Endothelial cell of umbilical vein (primary cell): ENCODE measurements around the gene RNF217. TPM values are rescaled to one million over a fixed set of nuclear protein-coding genes. Genes with fewer than 3 reads are reported as not detected.

Source experiments
- BruUV-seq: library from RNA; stranded (reverse); fragments of 400-500 nt; replicated peaks from 2 replicates; lab custom pipeline; 2021; lab: Mats Ljungman, UMichigan
- CTCF ChIA-PET: fragments of 300-600, 350-600 bp; sonication (Branson Sonifier 250); formaldehyde crosslinking; loops from one replicate; lab custom pipeline; 2021; ENCODE audit warnings: antibody characterized with exemption, inconsistent platforms; lab: Charles Lee
- POLR2A ChIA-PET: fragments of 300-600, 350-600 bp; sonication (Branson Sonifier 250); formaldehyde crosslinking; loops from one replicate; lab custom pipeline; 2021; ENCODE audit warnings: antibody characterized with exemption, inconsistent platforms; lab: Charles Lee
- DNase-seq: peaks from one replicate; pipeline ENCODE4 v3.0.0-alpha.2; 2011; ENCODE audit warnings: low read depth, low spot score
- FAIRE-seq: peaks from 2 replicates; lab custom pipeline; 2011; peaks lifted over from hg19 to GRCh38; lab: Jason Lieb, UNC
- H2AFZ ChIP-seq: 2 replicates; pipeline ENCODE4 v1.6.0; 2012; ENCODE audit warnings: low read depth, low read length, control low read depth, inconsistent platforms
- H3K27ac ChIP-seq: 2 replicates; pipeline ENCODE4 v1.5.1; 2011; ENCODE audit warnings: low read depth, mild to moderate bottlenecking, control low read depth, low read length, moderate library complexity; ENCODE audit not compliant: insufficient read depth
- H3K27me3 ChIP-seq, 2 experiments: 2 replicates each; pipeline versions ENCODE4 v1.6.0 to v1.6.1; 2011; ENCODE audit warnings: low read length in 2 of 2, mixed read lengths in 1 of 2; ENCODE audit not compliant: control insufficient read depth in 2 of 2, insufficient read depth in 2 of 2
- H3K36me3 ChIP-seq, 2 experiments: 2 replicates in 1 of 2; 3 replicates in 1 of 2; pipeline ENCODE4 v1.5.1; 2011; ENCODE audit warnings: low read length in 2 of 2, mild to moderate bottlenecking in 1 of 2, moderate library complexity in 1 of 2; ENCODE audit not compliant: control insufficient read depth in 2 of 2, insufficient read depth in 2 of 2; ENCODE audit errors: extremely low read depth in 1 of 2
- H3K4me1 ChIP-seq: 3 replicates; pipeline ENCODE4 v1.5.1; 2011; ENCODE audit warnings: mild to moderate bottlenecking, low read length; ENCODE audit not compliant: control insufficient read depth, insufficient read depth; ENCODE audit errors: extremely low read depth
- H3K4me2 ChIP-seq: 2 replicates; pipeline ENCODE4 v1.6.1; 2011; ENCODE audit warnings: low read length, control low read depth, mixed read lengths; ENCODE audit not compliant: insufficient read depth
- H3K4me3 ChIP-seq, 3 experiments: fragments of 200-600 bp in 1 of 3; sonication (generic), shearing (Covaris generic) in 1 of 3; replicated peaks in 1 of 3; 2 replicates each; pipeline ENCODE4 v1.5.1; 2011 to 2016; ENCODE audit warnings: control low read depth in 3 of 3, low read length in 3 of 3, mild to moderate bottlenecking in 2 of 3, inconsistent platforms in 1 of 3, low read depth in 1 of 3, moderate library complexity in 1 of 3; ENCODE audit not compliant: insufficient read depth in 1 of 3
- H3K79me2 ChIP-seq: 2 replicates; pipeline ENCODE4 v1.6.0; 2012; ENCODE audit warnings: low read length, inconsistent platforms; ENCODE audit not compliant: control insufficient read depth, insufficient read depth
- H3K9ac ChIP-seq: replicated peaks from 2 replicates; pipeline ENCODE3; 2011; ENCODE audit warnings: low read length, control low read depth; ENCODE audit not compliant: insufficient read depth; ENCODE audit errors: extremely low read depth
- H3K9me1 ChIP-seq: replicated peaks from 3 replicates; pipeline ENCODE4 v1.6.0; 2011; ENCODE audit warnings: mild to moderate bottlenecking, low read length; ENCODE audit not compliant: control insufficient read depth, insufficient read depth; ENCODE audit errors: extremely low read depth
- H3K9me3 ChIP-seq: replicated peaks from 2 replicates; pipeline ENCODE4 v1.5.1; 2012; ENCODE audit warnings: low read length, inconsistent platforms; ENCODE audit not compliant: control insufficient read depth, insufficient read depth
- H4K20me1 ChIP-seq: replicated peaks from 2 replicates; pipeline ENCODE3; 2011; ENCODE audit warnings: mild to moderate bottlenecking, low read length; ENCODE audit not compliant: control insufficient read depth, insufficient read depth; ENCODE audit errors: extremely low read depth
- CTCF ChIP-seq, 2 donors: IDR thresholded peaks; 1 replicate in 1 of 2; 2 replicates in 1 of 2; pipeline ENCODE4 v1.5.1; 2011; ENCODE audit warnings: low read length in 2 of 2, mild to moderate bottlenecking in 2 of 2, moderate library complexity in 2 of 2, control low read depth in 1 of 2, inconsistent platforms in 1 of 2, low read depth in 1 of 2; ENCODE audit not compliant: insufficient read depth in 1 of 2; ENCODE audit errors: extremely low read depth in 1 of 2
- EZH2 ChIP-seq: IDR thresholded peaks from 2 replicates; pipeline ENCODE4 v1.6.1; 2012; ENCODE audit warnings: borderline replicate concordance, low read depth, mild to moderate bottlenecking, moderate library complexity, low read length, inconsistent platforms; ENCODE audit not compliant: severe bottlenecking
- FOS ChIP-seq: IDR thresholded peaks from 2 replicates; pipeline ENCODE4 v1.6.1; 2011; ENCODE audit warnings: mild to moderate bottlenecking, low read length, moderate library complexity, borderline replicate concordance; ENCODE audit not compliant: insufficient read depth
- GATA2 ChIP-seq: IDR thresholded peaks from 2 replicates; pipeline ENCODE4 v1.7.0; 2011; ENCODE audit warnings: low read depth, mild to moderate bottlenecking, moderate library complexity, mixed read lengths, low read length; ENCODE audit not compliant: insufficient read length, insufficient read depth
- JUN ChIP-seq: IDR thresholded peaks from 2 replicates; pipeline ENCODE4 v1.6.1; 2011; ENCODE audit warnings: borderline replicate concordance, low read depth; ENCODE audit not compliant: insufficient read length, insufficient read depth
- POLR2A ChIP-seq: IDR thresholded peaks from 2 replicates; pipeline ENCODE4 v1.6.1; 2012; ENCODE audit warnings: low read depth, mild to moderate bottlenecking, control low read depth, low read length
- POLR2AphosphoS5 ChIP-seq: IDR thresholded peaks from 2 replicates; pipeline ENCODE4 v1.6.1; 2012; ENCODE audit warnings: low read depth, mild to moderate bottlenecking, control low read depth, low read length, moderate library complexity; ENCODE audit not compliant: insufficient read depth
- dilution Hi-C: fragments of 300-500 bp; cut with MboI; formaldehyde crosslinking; loops from one replicate; pipeline ENCODE4 v1.15.0; 2019; ENCODE audit warnings: low sequenced_read_pairs; ENCODE audit not compliant: extremely low pct_ligation_motif_present
- intact Hi-C: fragments of 100-400 bp; cut with micrococcal nuclease; formaldehyde crosslinking; loops from one replicate; pipeline ENCODE4 v1.10.0; 2022
- polyA plus RNA-seq, 4 experiments: library from polyadenylated mRNA; depleted of rRNA in 3 of 4; stranded (reverse) in 3 of 4; unstranded in 1 of 4; fragments of >200 nt; gene quantifications; 2 replicates each; pipeline versions ENCODE4 v1.2.1 to v1.2.3, GENCODE V29; 2011 to 2012; ENCODE audit warnings: missing spikeins in 1 of 4
- total RNA-seq: library from RNA; stranded (reverse); gene quantifications from 2 replicates; pipeline ENCODE4 v1.2.3, GENCODE V29; 2021

RNF217 gene
- total and polyA plus RNA-seq, 2 donors (not counting 3 experiments of a cell fraction or from before 2014, with no cell fraction given), result 8.8 to 32.5 TPM

- CTCF ChIA-PET, result interaction anchor here (0.7 kb wide), 1 partner anchor 15 kb away, joined by 3 read pairs; no protein-coding TSS in a partner anchor
- dilution Hi-C loops, result no loop called here
- TF ChIP-seq FOS, result no peak
- TF ChIP-seq POLR2A, result no peak
- no peak for TF ChIP-seq GATA2
- TF ChIP-seq JUN, result no peak
- no peak for TF ChIP-seq POLR2AphosphoS5
- TF ChIP-seq CTCF (IDR thresholded peaks at IDR 0.05; ENCODE audit: extremely low read depth in 1 of 2, insufficient read depth in 1 of 2, low read depth in 1 of 2, low read length in 2 of 2), result no peak
- no peak for TF ChIP-seq EZH2
Observed at GRCh38 chr6:125019281-125019680, 57.0 kb downstream of the RNF217 start.

More at GRCh38 chr6:125019281-125019680, 57.0 kb downstream of the RNF217 start:
- no peaks in the 10 kb centered on the region for H3K27me3 ChIP-seq
- no peak overlapping the region for H3K9ac ChIP-seq
- BruUV-seq, result no TSS peak
- no peak overlapping the region for H3K27ac ChIP-seq
- DNase-seq (no peak), FAIRE-seq (no peak)
- H2AFZ ChIP-seq, result no peak overlapping the region
- H3K9me1 ChIP-seq, result no peaks in the 10 kb centered on the region
- intact Hi-C loops, result no loop called here
- peaks cover 2% of the 10 kb centered on the region for H3K79me2 ChIP-seq
- peaks cover 2% of the 10 kb centered on the region for H4K20me1 ChIP-seq
- H3K4me3 ChIP-seq, result no peak overlapping the region
- POLR2A ChIA-PET, result interaction anchor here (0.7 kb wide), 1 partner anchor 143 kb away, joined by 3 read pairs; no protein-coding TSS in a partner anchor
- no peaks in the 10 kb centered on the region for H3K9me3 ChIP-seq
- no peaks in the 10 kb centered on the region for H3K36me3 ChIP-seq
- no peak overlapping the region for H3K4me2 ChIP-seq
- H3K4me1 ChIP-seq, result peaks cover 15% of the 10 kb centered on the region
